Panc1 (cell line): ENCODE measurements around the gene HOXD11. TPM values are rescaled to one million over a fixed set of nuclear protein-coding genes. Genes with fewer than 3 reads are reported as not detected.

Experiments used
- ATAC-seq: fragments of 200-7000 bp; cut with Tn5 transposase; 2 replicates; pipeline ENCODE4 v1.9.1; 2020; ENCODE audit warnings: mild to moderate bottlenecking, moderate library complexity
- BruUV-seq: library from RNA; stranded (reverse); fragments of 400-500 nt; replicated peaks from 2 replicates; lab custom pipeline; 2021; lab: Mats Ljungman, UMichigan
- CTCF ChIA-PET: fragments of 300-600 bp; sonication (Branson Sonifier 250); formaldehyde crosslinking; loops from one replicate; lab custom pipeline; 2022; ENCODE audit warnings: antibody characterized with exemption; lab: Charles Lee
- POLR2A ChIA-PET: fragments of 300-600 bp; sonication (Branson Sonifier 250); formaldehyde crosslinking; loops from one replicate; lab custom pipeline; 2022; ENCODE audit warnings: antibody characterized with exemption; lab: Charles Lee
- DNase-seq: peaks from one replicate; pipeline ENCODE4 v3.0.0-alpha.2; 2010; ENCODE audit warnings: low read depth, low spot score
- H3K27ac ChIP-seq: 2 replicates; pipeline ENCODE4 v1.5.1; 2011; ENCODE audit warnings: mild to moderate bottlenecking, low read length, inconsistent platforms
- H3K27me3 ChIP-seq: fragments of 200-500 bp; sonication (Bioruptor generic); 2 replicates; pipeline ENCODE4 v1.6.0; 2014; ENCODE audit warnings: low read length, inconsistent platforms; ENCODE audit not compliant: control insufficient read depth, insufficient read depth
- H3K36me3 ChIP-seq: fragments of 200-500 bp; sonication (Bioruptor generic); 2 replicates; pipeline ENCODE4 v1.5.1; 2014; ENCODE audit warnings: inconsistent platforms, mild to moderate bottlenecking, low read length, moderate library complexity; ENCODE audit not compliant: control insufficient read depth, insufficient read depth
- H3K4me1 ChIP-seq: 2 replicates; pipeline ENCODE4 v1.5.1; 2011; ENCODE audit warnings: inconsistent platforms, mild to moderate bottlenecking, low read length, moderate library complexity; ENCODE audit not compliant: control insufficient read depth, insufficient read depth
- H3K4me3 ChIP-seq, 2 experiments: 2 replicates each; pipeline ENCODE4 v1.5.1; 2011 to 2012; ENCODE audit warnings: low read depth in 2 of 2, low read length in 2 of 2, mild to moderate bottlenecking in 2 of 2, inconsistent platforms in 1 of 2, moderate library complexity in 1 of 2
- H3K9me3 ChIP-seq: fragments of 200-500 bp; sonication (Bioruptor generic); 2 replicates; pipeline ENCODE4 v1.5.1; 2014; ENCODE audit warnings: low read depth, mild to moderate bottlenecking, inconsistent platforms, low read length, moderate library complexity; ENCODE audit not compliant: control insufficient read depth, insufficient read depth
- POLR2AphosphoS5 ChIP-seq: IDR thresholded peaks from 2 replicates; pipeline ENCODE4 v1.6.1; 2012; ENCODE audit warnings: mild to moderate bottlenecking, low read depth, low read length, moderate library complexity
- SIN3A ChIP-seq: IDR thresholded peaks from 2 replicates; pipeline ENCODE4 v1.6.1; 2012; ENCODE audit warnings: low read depth, mild to moderate bottlenecking, low read length, moderate library complexity, borderline replicate concordance; ENCODE audit not compliant: insufficient read depth
- TCF7L2 ChIP-seq: IDR thresholded peaks from 2 replicates; pipeline ENCODE4 v1.6.1; 2011; ENCODE audit warnings: mild to moderate bottlenecking, low read depth, low read length, inconsistent platforms
- in situ Hi-C: cut with HindIII; loops from 2 replicates; pipeline ENCODE4 v1.10.0; 2016; ENCODE audit warnings: low sequenced_read_pairs, low pct_unique_long_range_greater_than_20kb
- intact Hi-C: fragments of 100-400 bp; cut with micrococcal nuclease; formaldehyde crosslinking; loops from one replicate; pipeline ENCODE4 v1.10.0; 2022; ENCODE audit not compliant: unreplicated experiment
- total RNA-seq: library from RNA; stranded (reverse); gene quantifications from one replicate; pipeline ENCODE4 v1.2.1, GENCODE V29; 2021; ENCODE audit not compliant: unreplicated experiment
- TF ChIP-seq, protein P1 (sequence below), 2 experiments: IDR thresholded peaks; 2 replicates each; pipeline ENCODE4 v1.6.1; 2011 to 2012; ENCODE audit warnings: low read depth in 2 of 2, control low read depth in 1 of 2, low read length in 1 of 2, mild to moderate bottlenecking in 1 of 2, moderate library complexity in 1 of 2; ENCODE audit not compliant: insufficient read depth in 1 of 2
- TF ChIP-seq, protein P2 (sequence below): fragments of 450-650 bp; IDR thresholded peaks from 2 replicates; pipeline ENCODE4 v1.5.1; 2017; ENCODE audit warnings: mild to moderate bottlenecking

Gene HOXD11
- total RNA-seq, 1 experiment from 2014 or later: 0.49 TPM

DNA sequence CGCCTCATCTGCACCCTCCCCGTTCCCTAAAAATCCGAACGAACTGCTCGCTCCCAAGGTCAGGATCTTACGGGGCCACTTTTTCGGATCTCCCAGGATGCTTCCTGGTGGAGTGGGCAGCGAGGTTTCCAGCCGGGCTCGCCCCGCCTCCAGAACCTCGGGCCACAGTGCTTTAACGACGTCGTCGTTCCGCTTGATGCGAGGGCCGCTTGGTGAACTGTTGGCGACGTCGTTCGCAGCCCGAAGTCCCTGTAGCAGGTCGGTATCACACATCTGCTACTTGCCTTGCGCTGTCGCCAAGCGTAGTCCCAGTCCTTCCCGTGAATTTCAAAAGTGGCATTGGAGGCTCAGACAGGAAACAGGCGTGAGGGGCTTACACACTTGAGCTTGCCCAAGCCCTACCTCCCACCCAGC is 38.7 kb upstream of the HOXD11 start:
- POLR2A ChIA-PET: no interaction called here
- intact Hi-C loops: no loop called here
- TF ChIP-seq TCF7L2: no peak
- TF ChIP-seq SIN3A: no peak
- no peak for TF ChIP-seq POLR2AphosphoS5
- TF ChIP-seq, protein P1, sequence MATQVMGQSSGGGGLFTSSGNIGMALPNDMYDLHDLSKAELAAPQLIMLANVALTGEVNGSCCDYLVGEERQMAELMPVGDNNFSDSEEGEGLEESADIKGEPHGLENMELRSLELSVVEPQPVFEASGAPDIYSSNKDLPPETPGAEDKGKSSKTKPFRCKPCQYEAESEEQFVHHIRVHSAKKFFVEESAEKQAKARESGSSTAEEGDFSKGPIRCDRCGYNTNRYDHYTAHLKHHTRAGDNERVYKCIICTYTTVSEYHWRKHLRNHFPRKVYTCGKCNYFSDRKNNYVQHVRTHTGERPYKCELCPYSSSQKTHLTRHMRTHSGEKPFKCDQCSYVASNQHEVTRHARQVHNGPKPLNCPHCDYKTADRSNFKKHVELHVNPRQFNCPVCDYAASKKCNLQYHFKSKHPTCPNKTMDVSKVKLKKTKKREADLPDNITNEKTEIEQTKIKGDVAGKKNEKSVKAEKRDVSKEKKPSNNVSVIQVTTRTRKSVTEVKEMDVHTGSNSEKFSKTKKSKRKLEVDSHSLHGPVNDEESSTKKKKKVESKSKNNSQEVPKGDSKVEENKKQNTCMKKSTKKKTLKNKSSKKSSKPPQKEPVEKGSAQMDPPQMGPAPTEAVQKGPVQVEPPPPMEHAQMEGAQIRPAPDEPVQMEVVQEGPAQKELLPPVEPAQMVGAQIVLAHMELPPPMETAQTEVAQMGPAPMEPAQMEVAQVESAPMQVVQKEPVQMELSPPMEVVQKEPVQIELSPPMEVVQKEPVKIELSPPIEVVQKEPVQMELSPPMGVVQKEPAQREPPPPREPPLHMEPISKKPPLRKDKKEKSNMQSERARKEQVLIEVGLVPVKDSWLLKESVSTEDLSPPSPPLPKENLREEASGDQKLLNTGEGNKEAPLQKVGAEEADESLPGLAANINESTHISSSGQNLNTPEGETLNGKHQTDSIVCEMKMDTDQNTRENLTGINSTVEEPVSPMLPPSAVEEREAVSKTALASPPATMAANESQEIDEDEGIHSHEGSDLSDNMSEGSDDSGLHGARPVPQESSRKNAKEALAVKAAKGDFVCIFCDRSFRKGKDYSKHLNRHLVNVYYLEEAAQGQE (IDR thresholded peaks at IDR 0.05; ENCODE audit: insufficient read depth in 1 of 2, low read depth in 2 of 2, low read length in 1 of 2): no peak
- TF ChIP-seq, protein P2, sequence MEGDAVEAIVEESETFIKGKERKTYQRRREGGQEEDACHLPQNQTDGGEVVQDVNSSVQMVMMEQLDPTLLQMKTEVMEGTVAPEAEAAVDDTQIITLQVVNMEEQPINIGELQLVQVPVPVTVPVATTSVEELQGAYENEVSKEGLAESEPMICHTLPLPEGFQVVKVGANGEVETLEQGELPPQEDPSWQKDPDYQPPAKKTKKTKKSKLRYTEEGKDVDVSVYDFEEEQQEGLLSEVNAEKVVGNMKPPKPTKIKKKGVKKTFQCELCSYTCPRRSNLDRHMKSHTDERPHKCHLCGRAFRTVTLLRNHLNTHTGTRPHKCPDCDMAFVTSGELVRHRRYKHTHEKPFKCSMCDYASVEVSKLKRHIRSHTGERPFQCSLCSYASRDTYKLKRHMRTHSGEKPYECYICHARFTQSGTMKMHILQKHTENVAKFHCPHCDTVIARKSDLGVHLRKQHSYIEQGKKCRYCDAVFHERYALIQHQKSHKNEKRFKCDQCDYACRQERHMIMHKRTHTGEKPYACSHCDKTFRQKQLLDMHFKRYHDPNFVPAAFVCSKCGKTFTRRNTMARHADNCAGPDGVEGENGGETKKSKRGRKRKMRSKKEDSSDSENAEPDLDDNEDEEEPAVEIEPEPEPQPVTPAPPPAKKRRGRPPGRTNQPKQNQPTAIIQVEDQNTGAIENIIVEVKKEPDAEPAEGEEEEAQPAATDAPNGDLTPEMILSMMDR: no peak
- Histone ChIP-seq H3K27me3 (no peaks in the 10 kb centered on the region; the same call in 1 of the 2 replicates), H3K36me3 (no peaks in the 10 kb centered on the region), H3K4me3 (no peak overlapping the region), H3K27ac (no peak overlapping the region), H3K9me3 (no peaks in the 10 kb centered on the region), H3K4me1 (no peaks in the 10 kb centered on the region)
- ATAC-seq: no peak
- BruUV-seq: no TSS peak
- no peak for DNase-seq
- in situ Hi-C loops: no loop called here
- CTCF ChIA-PET: no interaction called here

DNA sequence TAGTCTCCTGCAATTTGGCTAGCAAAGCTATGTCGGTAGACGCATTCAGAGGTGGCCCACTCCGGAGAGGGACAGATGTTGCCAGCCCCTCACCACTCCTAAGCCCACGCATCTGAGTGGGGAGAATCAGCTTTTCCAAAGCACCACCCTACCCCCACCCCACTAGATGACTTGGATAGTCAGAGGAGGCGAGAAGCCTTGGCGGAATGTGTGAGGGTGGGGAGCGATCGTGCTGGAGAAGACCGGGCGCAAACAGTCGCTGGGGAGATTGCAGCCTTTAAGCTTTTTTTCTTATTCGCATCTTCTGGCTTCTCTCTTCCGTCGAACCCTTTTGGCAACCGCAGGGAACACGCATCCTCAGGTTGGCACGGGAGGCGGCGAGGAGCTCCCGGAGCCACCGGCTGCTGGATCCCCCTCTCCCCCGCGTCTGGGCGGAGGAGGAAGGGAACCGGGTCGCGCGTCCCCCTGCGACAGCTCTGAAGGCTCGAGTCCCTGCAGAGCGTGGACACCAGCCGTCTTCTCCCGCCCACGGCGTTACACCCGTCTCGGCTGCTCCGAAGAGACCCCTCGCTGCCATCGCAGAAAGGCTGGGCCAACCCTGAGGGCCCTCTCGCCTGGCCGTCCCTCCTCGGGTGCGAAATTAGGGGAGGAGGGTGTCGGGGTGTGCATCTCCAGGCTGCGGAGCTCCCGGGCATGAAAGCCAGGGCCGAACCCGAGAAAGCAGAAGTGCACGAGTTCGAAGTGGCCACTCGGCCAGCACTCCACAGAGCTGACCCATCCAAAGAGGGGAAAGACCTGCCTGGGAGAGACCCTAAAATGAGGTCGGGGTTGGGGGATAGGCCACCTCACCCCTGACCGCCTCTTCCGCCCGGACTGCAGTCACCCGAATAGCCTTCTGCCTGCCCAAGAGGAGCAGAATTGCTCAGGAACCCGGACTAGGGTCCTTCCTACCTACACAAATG is 35.5 kb upstream of the HOXD11 start:
- BruUV-seq: no TSS peak
- Histone ChIP-seq H3K27ac (no peak overlapping the region), H3K9me3 (no peaks in the 10 kb centered on the region), H3K4me1 (no peaks in the 10 kb centered on the region), H3K27me3 (peaks cover 4% of the 10 kb centered on the region; the same call in 1 of the 2 replicates), H3K36me3 (no peaks in the 10 kb centered on the region), H3K4me3 (no peak overlapping the region)
- POLR2A ChIA-PET: no interaction called here
- CTCF ChIA-PET: no interaction called here
- no peak for DNase-seq
- TF ChIP-seq, protein P2: no peak
- TF ChIP-seq TCF7L2: no peak
- TF ChIP-seq, protein P1 (IDR thresholded peaks at IDR 0.05; ENCODE audit: insufficient read depth in 1 of 2, low read depth in 2 of 2, low read length in 1 of 2): no peak
- TF ChIP-seq POLR2AphosphoS5: no peak
- no peak for TF ChIP-seq SIN3A
- no peak for ATAC-seq
- intact Hi-C loops (no loop called here), in situ Hi-C loops (no loop called here)
